Fibroblast of upper back skin (primary cell): ENCODE results near the gene CCL4L2.
"Not testable (repeated sequence)": the region's sequence is repeated elsewhere in the genome, so short reads cannot be mapped to it uniquely, and the experiment has no call there.

Experiments
- DNase-seq: peaks from one replicate; pipeline ENCODE4 v3.0.0-alpha.2; 2013

Gene CCL4L2

GRCh38 chr17:36221581-36222100 is 10.8 kb downstream of the CCL4L2 start:
- not testable (repeated sequence) for DNase-seq

DNA sequence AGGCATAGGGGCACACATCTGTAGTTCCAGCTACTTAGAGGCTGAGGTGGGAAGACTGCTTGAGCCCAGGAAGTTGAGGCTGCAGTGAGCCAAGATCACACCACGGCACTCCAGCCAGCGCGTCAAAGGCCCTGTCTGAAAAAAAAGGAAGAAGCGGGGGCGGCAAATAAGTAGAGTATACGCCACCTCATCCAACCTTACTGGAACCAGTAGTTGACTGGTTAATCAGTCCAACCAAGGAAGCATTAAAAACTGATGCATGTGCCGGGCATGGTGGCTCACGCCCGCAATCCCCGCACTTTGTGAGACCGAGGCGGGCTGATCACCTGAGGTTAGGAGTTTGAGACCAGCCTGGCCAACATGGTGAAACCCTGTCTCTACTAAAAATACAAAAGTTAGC is 12.1 kb downstream of the CCL4L2 start:
- DNase-seq = not testable (repeated sequence)

- DNase-seq = not testable (repeated sequence)
Observed at GRCh38 chr17:36229644-36230043, 18.8 kb downstream of the CCL4L2 start.

DNA sequence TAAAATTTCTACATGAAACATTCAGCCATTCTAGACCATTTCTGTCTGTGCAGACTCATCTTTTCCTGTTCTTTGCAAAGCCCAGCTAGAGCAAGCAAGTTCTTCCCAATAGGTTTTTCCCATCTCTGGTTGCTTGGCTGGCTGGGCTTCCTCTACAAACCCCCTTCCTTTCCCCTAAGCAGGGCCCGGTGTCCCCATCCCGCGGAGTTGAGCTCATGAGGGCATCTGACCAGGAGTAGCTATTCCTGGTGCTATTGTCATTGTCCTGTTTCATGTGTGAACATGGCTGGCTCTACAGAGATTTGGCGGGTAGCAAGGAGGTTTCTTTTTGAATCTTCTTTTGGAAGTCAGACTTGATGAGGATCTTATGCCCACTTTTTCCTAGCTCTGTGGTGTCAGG is 31.2 kb downstream of the CCL4L2 start:
- DNase-seq = not testable (repeated sequence)
